Activated CD4-positive, alpha-beta T cell treated with anti-CD3 and anti-CD28 coated beads, Interleukin-10, Interleukin-2, amounts not matched to agents 100 ng/mL and 50 ng/mL, durations not matched to agents 16 hours and 8 hours (primary cell): ENCODE measurements around the gene RFX2.

Source experiments
- DNase-seq: peaks from one replicate; pipeline ENCODE4 v3.0.0-alpha.2; 2020

RFX2 gene

DNA sequence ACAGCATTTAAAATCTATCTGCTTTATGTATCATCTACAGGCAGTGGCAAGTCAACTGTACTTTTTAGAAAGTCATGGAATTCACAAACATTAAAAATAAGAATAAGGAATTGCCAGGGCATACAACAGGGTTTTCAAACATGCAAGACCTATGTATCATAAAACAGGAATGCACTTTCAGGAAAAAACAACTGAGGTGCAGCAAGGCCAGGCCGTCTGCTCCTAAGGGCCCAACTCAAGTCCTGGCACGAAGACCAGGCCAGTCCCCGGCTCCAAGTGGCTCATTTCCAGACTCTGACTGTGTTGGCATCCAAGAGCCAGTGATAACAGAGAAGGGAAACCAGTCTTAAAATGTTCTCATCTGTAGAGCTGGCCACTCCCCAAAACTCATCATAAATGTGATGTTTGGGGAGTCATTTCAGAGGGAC, 7.1 kb downstream of the RFX2 start:
- no peak for DNase-seq

DNA sequence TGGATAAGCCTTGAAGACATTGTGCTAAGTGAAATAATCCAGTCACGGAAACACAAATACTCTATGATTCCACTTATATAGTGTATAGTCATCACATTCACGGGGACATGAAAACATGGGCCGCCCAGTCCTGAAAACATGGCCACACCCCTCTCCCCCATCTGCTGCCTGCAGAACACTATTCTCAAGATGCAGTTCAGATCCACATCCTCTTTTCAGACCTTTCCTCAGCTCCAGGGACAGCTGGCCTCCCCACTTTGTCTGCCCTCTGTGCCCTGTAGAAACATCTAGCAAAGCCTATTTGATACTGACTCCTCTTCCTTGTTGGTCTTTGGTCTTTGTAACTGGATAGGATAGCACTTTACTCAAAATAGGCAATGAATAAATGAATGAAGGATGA, 8.3 kb downstream of the RFX2 start:
- DNase-seq = no peak

GRCh38 chr19:6101291-6101825, 8.9 kb downstream of the RFX2 start:
- no peak for DNase-seq

- peak; percentile 44 for DNase-seq
Observed at GRCh38 chr19:6100284-6100915, 9.9 kb downstream of the RFX2 start.

DNA sequence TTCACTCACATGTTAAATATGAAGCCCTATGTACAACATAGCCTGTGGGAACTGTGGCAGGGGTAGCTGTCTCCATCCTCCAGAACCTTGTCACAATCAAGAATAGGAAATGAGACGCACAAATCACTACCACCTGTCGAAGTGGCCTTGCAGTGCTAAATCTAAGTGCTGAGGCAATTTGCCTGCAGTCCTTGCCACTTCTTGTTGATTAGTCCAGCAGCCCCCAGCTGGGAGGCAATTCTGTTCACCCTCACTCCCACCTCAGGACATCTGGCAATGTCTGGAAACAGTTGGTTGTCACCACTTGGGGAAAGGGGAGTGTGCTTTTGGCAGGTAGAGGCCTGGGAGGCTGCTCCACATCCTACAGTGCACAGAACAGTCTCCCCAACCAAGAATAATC, 10.7 kb downstream of the RFX2 start:
- no peak for DNase-seq

DNA sequence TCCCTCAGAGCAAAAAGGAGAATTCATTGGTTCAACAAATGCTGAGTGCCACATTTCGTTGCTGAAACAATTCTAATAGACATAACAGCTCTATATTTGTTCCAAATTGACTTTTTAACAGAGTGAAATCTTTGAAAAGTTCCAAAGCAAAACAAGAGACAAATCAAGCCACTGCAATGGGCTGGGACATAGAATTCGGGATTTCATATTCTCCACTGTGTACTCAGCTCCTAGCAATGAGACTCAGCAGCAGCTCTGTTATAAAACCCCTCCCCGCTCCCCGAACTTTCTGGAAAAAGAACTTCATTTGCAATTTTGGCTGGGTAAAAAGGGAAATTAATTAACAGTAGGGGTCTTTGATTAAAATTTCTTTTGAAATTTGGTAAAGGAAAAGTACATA, 11.3 kb downstream of the RFX2 start:
- DNase-seq = no peak

DNA sequence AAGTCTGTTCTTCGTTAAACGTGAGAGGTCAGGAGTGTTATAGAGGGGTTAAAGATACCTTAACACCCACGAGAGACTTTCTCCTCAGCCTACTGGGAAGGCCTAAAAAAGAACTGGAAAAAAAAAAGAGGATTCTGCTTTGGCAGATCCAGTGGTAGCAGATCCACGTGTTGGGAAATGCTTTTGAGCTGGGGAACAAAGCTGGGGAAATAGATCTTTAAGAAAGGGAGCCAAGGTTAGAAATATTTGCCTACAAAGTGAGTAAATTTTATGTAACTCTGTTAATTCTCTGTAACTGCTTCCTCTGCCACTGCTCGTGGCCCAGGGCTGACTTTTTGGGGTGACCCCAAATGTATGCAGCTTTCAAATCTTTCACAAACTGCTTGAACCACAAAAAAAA, 11.7 kb downstream of the RFX2 start:
- no peak for DNase-seq

DNA sequence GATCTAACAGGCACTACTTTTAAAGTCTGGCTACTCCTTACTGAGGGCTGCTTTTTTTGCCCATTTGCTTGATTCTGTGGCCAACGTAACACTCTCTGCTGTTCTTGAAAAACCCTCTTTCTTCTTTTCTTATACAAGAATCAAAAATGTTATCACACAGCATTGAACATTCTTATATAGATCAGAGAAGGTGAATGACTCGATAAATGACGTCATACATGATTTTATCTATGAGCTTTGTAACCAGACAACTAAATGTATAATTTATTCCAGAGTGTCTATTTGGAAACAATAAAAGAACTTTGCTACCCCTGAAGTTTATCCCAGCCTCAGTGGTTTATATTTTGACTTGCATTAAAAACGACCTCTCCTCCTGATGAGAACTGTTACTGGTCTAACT, 12.4 kb downstream of the RFX2 start:
- no peak for DNase-seq

DNA sequence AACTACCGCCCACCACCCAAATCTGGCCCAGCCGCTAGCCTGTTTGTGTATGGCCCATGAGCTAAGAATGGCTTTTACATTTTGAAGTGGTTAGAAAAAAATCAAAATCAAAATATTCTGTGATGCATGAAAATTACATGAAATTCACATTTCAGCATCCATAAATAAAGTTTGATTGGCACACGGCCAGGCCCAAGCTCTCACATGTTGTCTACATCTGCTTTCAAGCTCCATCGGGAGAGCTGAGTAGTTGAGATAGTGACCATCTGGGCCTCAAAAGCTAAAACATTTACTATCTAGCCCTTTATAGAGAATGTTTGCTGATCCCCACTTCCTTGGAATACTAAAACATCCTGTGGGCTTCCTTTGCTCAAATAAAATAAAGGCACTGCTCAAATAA, 14.5 kb downstream of the RFX2 start:
- no peak for DNase-seq

GRCh38 chr19:6092329-6093286, 17.7 kb downstream of the RFX2 start:
- DNase-seq = no peak

DNA sequence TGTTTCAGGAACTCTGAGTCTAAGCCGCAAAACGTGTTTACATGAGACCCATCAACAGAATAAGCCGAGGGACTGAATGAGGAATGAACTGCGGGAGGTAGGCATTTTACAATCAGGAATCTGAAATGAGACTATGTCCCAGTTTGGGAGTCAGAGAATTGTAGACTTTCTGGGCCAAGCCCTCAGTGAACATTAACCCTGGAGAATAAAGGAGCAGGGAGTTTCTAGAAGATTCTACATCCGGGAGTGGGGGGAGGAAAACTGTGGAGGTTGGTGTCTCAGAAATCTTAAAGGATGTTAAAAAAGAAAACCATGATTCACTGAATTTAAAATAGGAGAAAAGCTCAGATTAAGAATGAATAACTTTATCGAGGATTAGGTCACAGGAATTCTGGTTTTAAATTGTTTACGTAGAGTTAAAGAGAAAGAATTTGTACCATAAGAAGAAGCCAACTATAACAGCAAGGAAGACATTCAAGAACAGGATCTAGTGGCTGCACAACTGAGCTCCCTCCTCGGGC, 18.5 kb downstream of the RFX2 start:
- no peak for DNase-seq

- DNase-seq = no peak
Observed at GRCh38 chr19:6090634-6091033, 19.7 kb downstream of the RFX2 start.

DNA sequence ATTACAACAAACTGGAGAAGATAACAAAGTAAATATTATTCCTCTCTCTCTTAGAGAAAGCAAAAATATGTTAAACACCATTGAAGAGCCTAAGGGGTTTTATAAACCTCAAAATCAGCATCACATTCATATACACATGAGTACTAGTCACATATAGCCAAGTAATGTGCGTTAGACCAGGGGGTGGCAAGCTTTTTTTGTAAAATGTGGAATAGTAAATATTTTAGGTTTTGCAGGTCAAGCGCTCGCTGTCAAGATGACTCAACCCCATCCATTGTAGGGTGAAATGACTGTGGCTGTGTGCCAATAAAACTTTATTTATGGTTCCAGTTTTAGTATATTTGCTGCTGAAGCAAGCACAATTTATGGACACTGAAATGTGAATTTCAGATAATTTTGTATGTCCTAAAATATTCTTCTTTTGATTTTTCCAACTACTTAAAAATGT, 21.7 kb downstream of the RFX2 start:
- no peak for DNase-seq

- no peak for DNase-seq
Observed at GRCh38 chr19:6087074-6087571, 23.2 kb downstream of the RFX2 start.

DNA sequence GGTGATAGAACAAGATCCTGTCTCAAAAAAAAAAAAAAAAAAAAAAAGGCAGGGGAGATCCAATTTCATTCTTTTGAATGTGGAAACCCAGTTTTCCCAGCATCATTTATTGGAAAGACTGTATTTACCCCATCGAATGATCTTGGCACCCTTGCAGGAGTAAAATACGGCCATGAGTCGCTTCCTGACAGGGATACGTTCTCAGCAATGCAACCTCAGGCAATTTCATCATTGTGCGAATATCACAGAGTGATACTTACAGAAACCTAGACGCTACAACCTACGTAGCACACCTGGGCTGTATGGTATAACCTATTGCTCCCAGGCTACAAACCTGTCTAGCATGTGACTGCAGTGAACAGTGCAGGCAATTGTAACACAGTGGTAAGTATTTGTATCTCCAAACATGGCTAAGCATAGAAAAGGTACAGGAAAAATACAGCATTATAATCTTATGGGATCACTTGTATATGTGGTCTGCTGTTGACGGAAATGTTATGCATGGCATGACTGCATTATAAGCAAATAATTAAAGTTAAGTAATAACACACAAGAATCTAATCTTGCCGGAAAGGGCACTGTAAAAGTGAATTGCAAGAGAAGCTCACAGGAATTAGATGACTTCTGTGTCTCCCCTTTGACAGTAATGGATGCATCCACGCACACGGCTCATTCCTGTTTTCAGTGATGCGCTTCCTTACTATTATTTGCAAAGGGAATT, 24.1 kb downstream of the RFX2 start:
- no peak for DNase-seq

DNA sequence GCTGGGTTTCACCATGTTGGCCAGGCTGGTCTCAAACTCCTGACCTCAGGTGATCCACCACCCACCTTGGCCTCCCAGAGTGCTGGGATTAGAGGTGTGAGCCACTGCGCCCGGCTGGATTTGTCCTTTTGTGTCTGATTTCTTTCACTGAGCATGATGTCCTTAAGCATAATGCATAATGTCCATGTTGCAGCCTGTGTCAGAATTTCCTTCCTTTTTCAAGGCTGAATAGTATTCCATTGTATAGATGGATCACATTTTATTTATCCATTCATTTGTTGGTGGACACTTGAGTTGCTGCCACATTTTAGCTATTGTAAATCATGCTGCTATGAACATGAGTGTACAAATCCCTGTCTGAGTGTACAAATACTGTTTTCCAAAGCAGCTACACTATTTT, 25.5 kb downstream of the RFX2 start:
- no peak for DNase-seq

DNA sequence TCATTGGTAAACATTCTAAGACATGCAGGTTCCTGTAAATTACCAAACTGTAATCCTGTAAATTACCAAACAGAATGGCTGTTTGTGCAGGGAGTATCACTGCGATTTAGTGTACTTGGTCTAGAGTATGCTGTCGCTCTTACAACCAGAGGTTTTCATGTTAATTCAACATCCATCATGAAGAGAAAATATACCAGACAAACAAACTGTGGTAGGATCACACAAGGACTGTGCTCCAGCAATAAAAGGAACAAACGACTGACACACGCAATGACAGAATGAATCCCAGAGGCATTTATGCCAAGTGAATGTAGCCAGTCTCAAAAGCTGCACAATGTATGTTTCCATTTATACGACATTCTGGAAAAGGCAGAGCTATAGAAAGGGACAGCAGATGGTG, 31.2 kb downstream of the RFX2 start:
- DNase-seq = no peak

- DNase-seq = no peak
Observed at GRCh38 chr19:6078068-6078467, 32.2 kb downstream of the RFX2 start.

DNA sequence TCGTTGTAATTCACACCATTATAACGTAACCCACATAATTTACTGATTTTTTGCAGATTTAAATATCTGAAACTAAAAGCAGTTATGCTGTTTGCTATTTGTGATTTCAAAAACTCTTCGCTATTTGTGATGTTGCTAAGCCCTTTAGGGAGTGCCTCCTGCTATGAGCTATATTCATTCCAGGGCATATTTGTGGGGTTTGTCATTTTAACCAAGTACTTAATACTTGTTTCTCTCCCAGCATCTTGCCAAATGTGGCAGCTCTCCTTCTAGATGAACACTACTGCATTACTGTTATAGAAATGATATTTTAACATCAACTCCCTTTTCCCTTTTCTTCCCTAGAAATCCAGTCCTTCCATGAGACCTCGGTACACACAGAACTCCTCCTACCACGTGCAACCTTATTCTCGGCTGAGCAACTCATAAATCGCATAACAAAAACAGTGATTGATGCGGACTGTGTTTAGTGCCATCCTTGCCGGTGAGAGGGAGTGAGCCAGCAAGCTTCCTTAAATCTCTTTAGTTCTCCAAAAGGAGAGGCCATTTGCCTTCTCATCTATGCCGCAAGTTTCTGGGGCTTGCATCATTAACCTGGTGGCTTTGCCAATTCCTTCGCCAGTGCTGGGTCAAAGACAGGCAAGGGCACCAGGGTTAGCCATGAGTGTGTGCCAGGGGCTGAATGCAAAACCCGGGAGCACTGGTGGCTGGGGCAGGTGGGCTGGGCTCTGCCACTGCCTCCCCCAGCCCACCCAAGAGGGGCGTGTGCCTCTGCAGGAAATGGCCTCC, 33.4 kb downstream of the RFX2 start:
- no peak for DNase-seq

GRCh38 chr19:6076291-6076665, 34.0 kb downstream of the RFX2 start:
- DNase-seq = no peak

DNA sequence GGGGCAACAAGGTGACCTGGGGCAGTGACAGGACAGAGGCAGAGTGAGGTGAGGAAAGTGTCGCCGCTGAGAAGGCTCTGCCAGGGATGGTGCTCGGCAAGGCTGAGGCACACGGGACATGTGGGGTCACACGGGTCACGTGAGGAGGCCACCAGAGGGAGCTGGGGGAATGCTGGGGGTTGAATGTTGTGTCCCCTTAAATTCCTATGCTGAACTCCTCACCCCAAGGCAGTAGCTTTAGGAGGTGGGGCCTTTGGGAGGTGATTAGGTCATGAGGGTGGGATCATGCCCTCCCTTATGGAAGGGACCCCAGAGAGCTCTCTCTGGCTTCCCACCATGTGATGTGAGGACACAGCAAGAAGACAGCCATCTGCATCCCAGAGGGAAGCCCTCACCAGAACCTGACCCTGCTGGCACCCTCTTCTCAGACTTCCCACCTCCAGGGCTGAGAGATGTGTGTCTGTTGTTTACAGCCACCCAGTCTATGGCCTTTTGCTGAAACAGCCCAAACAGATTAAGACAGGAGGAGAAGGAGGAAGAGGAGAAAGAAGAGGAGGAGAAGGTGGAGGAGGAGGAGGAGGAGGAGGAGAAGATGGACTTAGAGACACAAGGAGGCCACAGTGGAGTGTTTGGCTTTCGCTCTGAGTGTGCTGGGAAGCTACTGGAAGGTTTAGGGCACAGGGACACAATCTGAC, 35.4 kb downstream of the RFX2 start:
- no peak for DNase-seq
